Measurements from ENCODE around the gene PATJ. TPM values are rescaled to one million over a fixed set of nuclear protein-coding genes. Genes with fewer than 3 reads are reported as not detected.

PATJ gene
- total and polyA plus RNA-seq, 2 donors (not counting 1 experiment from before 2014, with no cell fraction given) = 8.0 to 45.3 TPM

- Histone ChIP-seq H3K27ac (ENCODE audit: low read length in 2 of 2) (no peak overlapping the region), H2AFZ (ENCODE audit: insufficient read depth, low read depth, low read length, poor library complexity, severe bottlenecking) (no peak overlapping the region), H3K9me3 (ENCODE audit: control extremely low read depth in 1 of 3, control insufficient read depth in 2 of 3, insufficient read depth in 1 of 3, low read length in 2 of 3) (peaks cover 3 to 9% (median 6%) of the 10 kb centered on the region in 3 donors), H3K9ac (ENCODE audit: low read length) (no peak overlapping the region), H3K36me3 (replicated peaks in 1 of 2; ENCODE audit: control extremely low read depth in 1 of 2, control insufficient read depth in 1 of 2, extremely low read depth in 1 of 2, insufficient read depth in 2 of 2, low read length in 1 of 2) (no peaks in the 10 kb centered on the region), H3K4me3 (ENCODE audit: control extremely low read depth in 1 of 5, extremely low read depth in 1 of 5, insufficient read depth in 1 of 5, low read depth in 2 of 5, low read length in 4 of 5) (no peak overlapping the region), H3K79me2 (ENCODE audit: control insufficient read depth, insufficient read depth, low read length) (no peaks in the 10 kb centered on the region), H4K20me1 (ENCODE audit: control insufficient read depth, insufficient read depth, low read length, poor library complexity, severe bottlenecking) (no peaks in the 10 kb centered on the region), H3K4me2 (replicated peaks; ENCODE audit: low read depth, low read length, poor library complexity, severe bottlenecking) (no peak overlapping the region), H3K4me1 (ENCODE audit: control insufficient read depth in 2 of 2, insufficient read depth in 2 of 2, low read length in 2 of 2) (no peaks in the 10 kb centered on the region), H3K27me3 (replicated peaks in 1 of 4; ENCODE audit: control extremely low read depth in 1 of 4, control insufficient read depth in 3 of 4, insufficient read depth in 4 of 4, low read length in 3 of 4) (no peaks in the 10 kb centered on the region)
- ATAC-seq (ENCODE audit: low read depth) = no peak
- no peak for TF ChIP-seq EZH2 (IDR thresholded peaks at IDR 0.05; ENCODE audit: borderline replicate concordance, insufficient read depth, low read depth, low read length, poor library complexity, severe bottlenecking)
- no peak for TF ChIP-seq CTCF (IDR thresholded peaks at IDR 0.05)
- no CpG with 5 or more reads among the region's 1 CpG for WGBS (ENCODE audit: insufficient coverage)
- POLR2A ChIA-PET = no interaction called here
- peaks cover 4% of the 10 kb centered on the region for H3K27me3 Mint-ChIP-seq
- no peaks in the 10 kb centered on the region for H3K4me1 Mint-ChIP-seq
- CTCF ChIA-PET = no interaction called here
- H3K4me3 Mint-ChIP-seq = no peak overlapping the region
- intact Hi-C loops (cut with micrococcal nuclease) = no loop called here
- DNase-seq = no peak
- peaks cover 11% of the 10 kb centered on the region for H3K9me3 Mint-ChIP-seq (ENCODE audit: insufficient read depth)
- H3K27ac Mint-ChIP-seq = no peak overlapping the region
These were observed 468.7 kb downstream of the PATJ start for GRCh38 chr1:62210960-62211359.

- TF ChIP-seq CTCF (IDR thresholded peaks at IDR 0.05) (no peak), EZH2 (IDR thresholded peaks at IDR 0.05; ENCODE audit: borderline replicate concordance, insufficient read depth, low read depth, low read length, poor library complexity, severe bottlenecking) (no peak)
- no peak overlapping the region for H3K4me3 ChIP-seq (ENCODE audit: control extremely low read depth in 1 of 5, extremely low read depth in 1 of 5, insufficient read depth in 1 of 5, low read depth in 2 of 5, low read length in 4 of 5)
- no peaks in the 10 kb centered on the region for H3K36me3 ChIP-seq (replicated peaks in 1 of 2; ENCODE audit: control extremely low read depth in 1 of 2, control insufficient read depth in 1 of 2, extremely low read depth in 1 of 2, insufficient read depth in 2 of 2, low read length in 1 of 2)
- Mint-ChIP-seq H3K4me1 (no peaks in the 10 kb centered on the region), H3K4me3 (no peak overlapping the region), H3K27ac (no peak overlapping the region), H3K9me3 (ENCODE audit: insufficient read depth) (peaks cover 11% of the 10 kb centered on the region), H3K27me3 (no peaks in the 10 kb centered on the region)
- H3K4me1 ChIP-seq (ENCODE audit: control insufficient read depth in 2 of 2, insufficient read depth in 2 of 2, low read length in 2 of 2) = no peaks in the 10 kb centered on the region
- H2AFZ ChIP-seq (ENCODE audit: insufficient read depth, low read depth, low read length, poor library complexity, severe bottlenecking) = no peak overlapping the region
- H3K9me3 ChIP-seq (ENCODE audit: control extremely low read depth in 1 of 3, control insufficient read depth in 2 of 3, insufficient read depth in 1 of 3, low read length in 2 of 3) = peaks cover 3 to 9% (median 6%) of the 10 kb centered on the region in 3 donors
- ATAC-seq (ENCODE audit: low read depth) (no peak), DNase-seq (no peak)
- H3K9ac ChIP-seq (ENCODE audit: low read length) = no peak overlapping the region
- no peak overlapping the region for H3K4me2 ChIP-seq (replicated peaks; ENCODE audit: low read depth, low read length, poor library complexity, severe bottlenecking)
- WGBS (ENCODE audit: insufficient coverage) = 75% methylated on average over 2 of the region's 6 CpGs
- H3K27me3 ChIP-seq (replicated peaks in 1 of 4; ENCODE audit: control extremely low read depth in 1 of 4, control insufficient read depth in 3 of 4, insufficient read depth in 4 of 4, low read length in 3 of 4) = no peaks in the 10 kb centered on the region
- H4K20me1 ChIP-seq (ENCODE audit: control insufficient read depth, insufficient read depth, low read length, poor library complexity, severe bottlenecking) = no peaks in the 10 kb centered on the region
- H3K27ac ChIP-seq (ENCODE audit: low read length in 2 of 2) = no peak overlapping the region
- ChIA-PET CTCF (no interaction called here), POLR2A (no interaction called here)
- no peaks in the 10 kb centered on the region for H3K79me2 ChIP-seq (ENCODE audit: control insufficient read depth, insufficient read depth, low read length)
- intact Hi-C loops (cut with micrococcal nuclease) = no loop called here
These were observed 470.1 kb downstream of the PATJ start for GRCh38 chr1:62212411-62212810.
